HG03025 (cell line): ENCODE data around the gene ADSL.

Experiments used
- ATAC-seq: cut with Tn5 transposase; IDR thresholded peaks from one replicate; pipeline ENCODE4 v1.9.1; 2021; ENCODE audit warnings: mild to moderate bottlenecking, moderate library complexity; ENCODE audit not compliant: unreplicated experiment, low FRiP score

ADSL gene

GRCh38 chr22:40403141-40403540 is 56.8 kb downstream of the ADSL start:
- ATAC-seq = no peak

GRCh38 chr22:40403651-40404050 is 57.4 kb downstream of the ADSL start:
- no peak for ATAC-seq

GRCh38 chr22:40404251-40405177 is 58.2 kb downstream of the ADSL start:
- no peak for ATAC-seq

GRCh38 chr22:40405178-40406062 is 59.1 kb downstream of the ADSL start:
- no peak for ATAC-seq

GRCh38 chr22:40406063-40406890 is 60.0 kb downstream of the ADSL start:
- ATAC-seq = no peak

GRCh38 chr22:40407021-40407761 is 60.9 kb downstream of the ADSL start:
- ATAC-seq = no peak

GRCh38 chr22:40407831-40408717 is 61.8 kb downstream of the ADSL start:
- no peak for ATAC-seq

- ATAC-seq = no peak
Observed at GRCh38 chr22:40408718-40409612, 62.7 kb downstream of the ADSL start.

- no peak for ATAC-seq
Observed at GRCh38 chr22:40409613-40410113, 63.4 kb downstream of the ADSL start.

GRCh38 chr22:40410272-40410671 is 64.0 kb downstream of the ADSL start:
- ATAC-seq = no peak

GRCh38 chr22:40410731-40411505 is 64.6 kb downstream of the ADSL start:
- no peak for ATAC-seq

- no peak for ATAC-seq
Observed at GRCh38 chr22:40411506-40411861, 65.2 kb downstream of the ADSL start.

- ATAC-seq = no peak
Observed at GRCh38 chr22:40412441-40412840, 66.1 kb downstream of the ADSL start.

GRCh38 chr22:40413873-40414272 is 67.6 kb downstream of the ADSL start:
- ATAC-seq = no peak

GRCh38 chr22:40414311-40414710 is 68.0 kb downstream of the ADSL start:
- no peak for ATAC-seq

GRCh38 chr22:40414838-40415505 is 68.7 kb downstream of the ADSL start:
- no peak for ATAC-seq
